Measurements from ENCODE around the gene KRT73. TPM values are rescaled to one million over a fixed set of nuclear protein-coding genes. Genes with fewer than 3 reads are reported as not detected.
"Not testable (repeated sequence)": the region's sequence is repeated elsewhere in the genome, so short reads cannot be mapped to it uniquely, and the experiment has no call there.

Gene KRT73
- polyA plus RNA-seq, 3 donors: 0.07 to 0.09 TPM; not detected in 1

- 72 to 82% (median 75%) methylated on average over 5 to 6 of the region's 6 CpGs for WGBS, 3 donors
- H3K27ac ChIP-seq (ENCODE audit: low read depth, low read length): no peak overlapping the region
These were observed 10.2 kb downstream of the KRT73 start for GRCh38 chr12:52608161-52608560.

- H3K27ac ChIP-seq (ENCODE audit: low read depth, low read length): no peak overlapping the region
- 38 to 50% (median 50%) methylated on average over 1 of the region's 1 CpG for WGBS, 3 donors
These were observed 11.0 kb downstream of the KRT73 start for GRCh38 chr12:52607314-52607713.

GRCh38 chr12:52606581-52607218 lies 11.7 kb downstream of the KRT73 start:
- WGBS, 3 donors: 78 to 86% (median 83%) methylated on average over 7 of the region's 7 CpGs
- H3K27ac ChIP-seq (ENCODE audit: low read depth, low read length): no peak overlapping the region

- WGBS, 3 donors: 70 to 79% (median 73%) methylated on average over 3 of the region's 3 CpGs
- H3K27ac ChIP-seq (ENCODE audit: low read depth, low read length): no peak overlapping the region
These were observed 12.3 kb downstream of the KRT73 start for GRCh38 chr12:52606096-52606495.

GRCh38 chr12:52605542-52605941 lies 12.8 kb downstream of the KRT73 start:
- no peak overlapping the region for H3K27ac ChIP-seq (ENCODE audit: low read depth, low read length)
- 81 to 86% (median 85%) methylated on average over 1 of the region's 1 CpG for WGBS, 3 donors

- H3K27ac ChIP-seq (ENCODE audit: low read depth, low read length): no peak overlapping the region
These were observed 13.5 kb downstream of the KRT73 start for GRCh38 chr12:52604859-52605258.

GRCh38 chr12:52603314-52603713 lies 15.0 kb downstream of the KRT73 start:
- 79 to 89% (median 86%) methylated on average over 2 of the region's 2 CpGs for WGBS, 3 donors

GRCh38 chr12:52602552-52602951 lies 15.8 kb downstream of the KRT73 start:
- H3K27ac ChIP-seq (ENCODE audit: low read depth, low read length): no peak overlapping the region
- WGBS, 3 donors: 88 to 91% (median 88%) methylated on average over 5 of the region's 5 CpGs

More at GRCh38 chr12:52603314-52603713, 15.0 kb downstream of the KRT73 start:
- no peak overlapping the region for H3K27ac ChIP-seq (ENCODE audit: low read depth, low read length)

- H3K27ac ChIP-seq (ENCODE audit: low read depth, low read length): no peak overlapping the region
- 46 to 74% (median 66%) methylated on average over 4 of the region's 4 CpGs for WGBS, 3 donors
These were observed 16.7 kb downstream of the KRT73 start for GRCh38 chr12:52601671-52602070.

- H3K27ac ChIP-seq (ENCODE audit: low read depth, low read length): no peak within 1 kb of the TSS
- 23 to 30% (median 26%) methylated on average over 48 of the region's 48 CpGs for WGBS, 3 donors
These were observed 17.3 kb downstream of the KRT73 start, which contains the start of gene KRT72 for GRCh38 chr12:52600941-52601481. Gene KRT72 (minus strand): TSS chr12:52601463. CDS start chr12:52601452, 11 bp downstream.

- H3K27ac ChIP-seq (ENCODE audit: low read depth, low read length): no peak overlapping the region
- 81 to 89% (median 84%) methylated on average over 12 of the region's 12 CpGs for WGBS, 3 donors
These were observed 17.9 kb downstream of the KRT73 start for GRCh38 chr12:52600475-52600874.

- WGBS, 3 donors: 49 to 61% (median 53%) methylated on average over 2 of the region's 2 CpGs
- H3K27ac ChIP-seq (ENCODE audit: low read depth, low read length): no peak overlapping the region
These were observed 18.3 kb downstream of the KRT73 start for GRCh38 chr12:52600071-52600470.

- WGBS, 3 donors: 82 to 86% (median 85%) methylated on average over 5 of the region's 5 CpGs
- H3K27ac ChIP-seq (ENCODE audit: low read depth, low read length): no peak overlapping the region
These were observed 19.4 kb downstream of the KRT73 start for GRCh38 chr12:52598966-52599365.

- 93 to 94% (median 94%) methylated on average over 4 of the region's 4 CpGs for WGBS, 3 donors
- not testable (repeated sequence) for H3K27ac ChIP-seq (ENCODE audit: low read depth, low read length)
These were observed 24.1 kb downstream of the KRT73 start for GRCh38 chr12:52594237-52594636.

- WGBS, 3 donors: 86 to 91% (median 88%) methylated on average over 11 of the region's 11 CpGs
- no peak overlapping the region for H3K27ac ChIP-seq (ENCODE audit: low read depth, low read length)
These were observed 26.8 kb downstream of the KRT73 start for GRCh38 chr12:52591521-52591920.

GRCh38 chr12:52590021-52590420 lies 28.3 kb downstream of the KRT73 start:
- H3K27ac ChIP-seq (ENCODE audit: low read depth, low read length): no peak overlapping the region
- 84 to 93% (median 91%) methylated on average over 6 of the region's 6 CpGs for WGBS, 3 donors

- H3K27ac ChIP-seq (ENCODE audit: low read depth, low read length): no peak overlapping the region
- WGBS, 3 donors: 67 to 86% (median 80%) methylated on average over 17 of the region's 17 CpGs
These were observed 30.8 kb downstream of the KRT73 start for GRCh38 chr12:52587563-52587962.

- WGBS, 3 donors: 67 to 72% (median 71%) methylated on average over 9 of the region's 9 CpGs
- H3K27ac ChIP-seq (ENCODE audit: low read depth, low read length): no peak overlapping the region
These were observed 32.4 kb downstream of the KRT73 start for GRCh38 chr12:52585946-52586345.

- no peak overlapping the region for H3K27ac ChIP-seq (ENCODE audit: low read depth, low read length)
- WGBS, 3 donors: 72 to 86% (median 81%) methylated on average over 3 of the region's 3 CpGs
These were observed 33.3 kb downstream of the KRT73 start for GRCh38 chr12:52585066-52585465.

GRCh38 chr12:52584156-52584682 lies 34.1 kb downstream of the KRT73 start:
- H3K27ac ChIP-seq (ENCODE audit: low read depth, low read length): no peak overlapping the region
- 82 to 92% (median 90%) methylated on average over 9 of the region's 9 CpGs for WGBS, 3 donors

All from adipose tissue (tissue), 3 donors.